Liver (tissue), 9 donors: ENCODE data around the gene MBD4. TPM values are rescaled to one million over a fixed set of nuclear protein-coding genes. Genes with fewer than 3 reads are reported as not detected.
A peak's percentile ranks its signal among the peaks of the same experiment; 100 is the strongest.

ENCODE experiments used
- DNase-seq: peaks from one replicate; pipeline ENCODE4 v3.0.0-alpha.2; 2017; ENCODE audit warnings: low spot score
- H3K27ac ChIP-seq, 2 donors: one replicate each; pipeline ENCODE4 v1.7.0; 2013; ENCODE audit warnings: inconsistent platforms in 2 of 2, low read length in 2 of 2, control low read depth in 1 of 2, low read depth in 1 of 2, mild to moderate bottlenecking in 1 of 2
- H3K27me3 ChIP-seq, 4 donors: one replicate each; pipeline versions ENCODE4 v1.6.1 to v1.7.0; 2013; ENCODE audit warnings: low read length in 3 of 4, inconsistent platforms in 1 of 4, mild to moderate bottlenecking in 1 of 4, moderate library complexity in 1 of 4; ENCODE audit not compliant: control insufficient read depth in 4 of 4, insufficient read depth in 4 of 4
- H3K36me3 ChIP-seq, 4 donors: one replicate each; pipeline versions ENCODE4 v1.6.1 to v1.7.0; 2013; ENCODE audit warnings: low read length in 3 of 4, mild to moderate bottlenecking in 3 of 4, low read depth in 1 of 4, moderate library complexity in 1 of 4; ENCODE audit not compliant: control insufficient read depth in 4 of 4, insufficient read depth in 3 of 4
- H3K4me1 ChIP-seq, 4 donors: one replicate each; pipeline versions ENCODE4 v1.6.1 to v1.7.0; 2013; ENCODE audit warnings: low read length in 3 of 4, mild to moderate bottlenecking in 3 of 4, moderate library complexity in 1 of 4; ENCODE audit not compliant: control insufficient read depth in 4 of 4, insufficient read depth in 4 of 4
- H3K4me3 ChIP-seq, 3 donors: one replicate each; pipeline versions ENCODE4 v1.6.1 to v1.7.0; 2013; ENCODE audit warnings: low read length in 3 of 3, control low read depth in 1 of 3, low read depth in 1 of 3, mild to moderate bottlenecking in 1 of 3
- H3K9ac ChIP-seq, 2 donors: one replicate each; pipeline ENCODE4 v1.7.0; 2013; ENCODE audit warnings: low read length in 2 of 2, mild to moderate bottlenecking in 2 of 2, moderate library complexity in 2 of 2, control low read depth in 1 of 2, low read depth in 1 of 2
- H3K9me3 ChIP-seq, 4 donors: one replicate each; pipeline versions ENCODE4 v1.6.1 to v1.7.0; 2013; ENCODE audit warnings: low read length in 3 of 4; ENCODE audit not compliant: control insufficient read depth in 4 of 4
- GABPA ChIP-seq, 2 donors: IDR thresholded peaks in 1 of 2; conservative IDR thresholded peaks in 1 of 2; 2 replicates each; pipeline ENCODE4 v1.6.1; 2016; ENCODE audit warnings: antibody characterized with exemption in 2 of 2, mild to moderate bottlenecking in 1 of 2, moderate library complexity in 1 of 2
- HNF4A ChIP-seq, 2 donors: conservative IDR thresholded peaks; 2 replicates each; pipeline ENCODE4 v1.6.1; 2016; ENCODE audit warnings: antibody characterized with exemption in 2 of 2, mild to moderate bottlenecking in 2 of 2
- RAD21 ChIP-seq, 2 donors: IDR thresholded peaks; 2 replicates each; pipeline ENCODE4 v1.6.1; 2016; ENCODE audit warnings: antibody characterized with exemption in 2 of 2, mild to moderate bottlenecking in 2 of 2
- RXRA ChIP-seq, 2 donors: IDR thresholded peaks; 2 replicates each; pipeline ENCODE4 v1.6.1; 2017 to 2018; ENCODE audit warnings: antibody characterized with exemption in 2 of 2, mild to moderate bottlenecking in 1 of 2
- YY1 ChIP-seq: IDR thresholded peaks from 2 replicates; pipeline ENCODE4 v1.6.1; 2016; ENCODE audit warnings: antibody characterized with exemption, mild to moderate bottlenecking
- WGBS: extraction: QIAGEN DNeasy Blood & Tissue Kit; methylation state at CpG from one replicate; pipeline ENCODE4 v1.1.7; 2013; 5-methylcytosine and 5-hydroxymethylcytosine counted together
- polyA plus RNA-seq, 2 donors: library from polyadenylated mRNA; stranded (reverse) in 1 of 2; unstranded in 1 of 2; fragments of 200-250 nt in 1 of 2; fragments of >200 nt in 1 of 2; fragmentation: Nextera tagmentation in 1 of 2; extraction: Ambion mirVana in 1 of 2; gene quantifications; one replicate each; pipeline versions ENCODE4 v1.2.1 to v1.2.3, GENCODE V29; 2013 to 2015
- total RNA-seq, 2 donors: library from RNA; depleted of rRNA; stranded (reverse); fragments of >200 nt; gene quantifications; one replicate each; pipeline ENCODE4 v1.2.3, GENCODE V29; 2014
- TF ChIP-seq, protein P1 (sequence below): IDR thresholded peaks from 2 replicates; pipeline ENCODE4 v1.6.1; 2016; ENCODE audit warnings: antibody characterized with exemption, mild to moderate bottlenecking
- TF ChIP-seq, protein P2 (sequence below): IDR thresholded peaks from 2 replicates; pipeline ENCODE4 v1.6.1; 2016; ENCODE audit warnings: antibody characterized with exemption
- TF ChIP-seq, protein P3 (sequence below): fragments of 150-350 bp; IDR thresholded peaks from 2 replicates; pipeline ENCODE4 v1.5.1; 2017; ENCODE audit warnings: improper control_type of control experiment, low read depth, low read length; ENCODE audit not compliant: missing input control
- donor health status: healthy.
- donor health status: healthy.
- donor health status: healthy.
- donor health status: healthy.
- donor health status: healthy.

The MBD4 gene
- total and polyA plus RNA-seq, 4 donors: 16.9 to 24.8 (median 17.2) TPM

DNA sequence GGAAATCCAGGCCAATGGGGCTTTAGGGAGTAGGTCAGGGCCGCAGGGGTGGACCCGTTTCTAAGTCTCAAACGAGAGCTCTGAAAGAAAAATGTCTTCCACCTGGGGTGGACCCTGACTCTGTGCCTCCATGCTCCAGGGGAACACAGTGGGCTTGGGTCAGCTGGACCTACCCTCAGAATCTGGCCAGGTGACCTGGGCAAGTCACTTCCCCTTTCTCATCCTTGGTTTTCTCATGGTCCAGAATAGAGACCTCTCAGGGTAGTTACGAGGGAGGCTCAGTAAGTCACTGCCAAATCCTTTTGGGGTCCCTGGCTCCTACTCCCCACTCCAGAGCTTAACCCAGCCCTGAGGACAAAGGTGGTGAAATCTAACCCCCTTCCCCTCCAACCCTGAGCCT, 37.1 kb downstream of the MBD4 start:
- H3K9me3 ChIP-seq: no peaks in the 10 kb centered on the region
- peaks cover 3 to 20% (median 13%) of the 10 kb centered on the region in 4 donors for H3K4me1 ChIP-seq
- 94% methylated on average over 4 of the region's 4 CpGs for WGBS
- H3K4me3 ChIP-seq: no peak overlapping the region
- no peak overlapping the region for H3K27ac ChIP-seq
- H3K27me3 ChIP-seq: no peaks in the 10 kb centered on the region
- no peaks in the 10 kb centered on the region for H3K36me3 ChIP-seq
- no peak overlapping the region for H3K9ac ChIP-seq
- DNase-seq: no peak
- TF ChIP-seq, protein P1, sequence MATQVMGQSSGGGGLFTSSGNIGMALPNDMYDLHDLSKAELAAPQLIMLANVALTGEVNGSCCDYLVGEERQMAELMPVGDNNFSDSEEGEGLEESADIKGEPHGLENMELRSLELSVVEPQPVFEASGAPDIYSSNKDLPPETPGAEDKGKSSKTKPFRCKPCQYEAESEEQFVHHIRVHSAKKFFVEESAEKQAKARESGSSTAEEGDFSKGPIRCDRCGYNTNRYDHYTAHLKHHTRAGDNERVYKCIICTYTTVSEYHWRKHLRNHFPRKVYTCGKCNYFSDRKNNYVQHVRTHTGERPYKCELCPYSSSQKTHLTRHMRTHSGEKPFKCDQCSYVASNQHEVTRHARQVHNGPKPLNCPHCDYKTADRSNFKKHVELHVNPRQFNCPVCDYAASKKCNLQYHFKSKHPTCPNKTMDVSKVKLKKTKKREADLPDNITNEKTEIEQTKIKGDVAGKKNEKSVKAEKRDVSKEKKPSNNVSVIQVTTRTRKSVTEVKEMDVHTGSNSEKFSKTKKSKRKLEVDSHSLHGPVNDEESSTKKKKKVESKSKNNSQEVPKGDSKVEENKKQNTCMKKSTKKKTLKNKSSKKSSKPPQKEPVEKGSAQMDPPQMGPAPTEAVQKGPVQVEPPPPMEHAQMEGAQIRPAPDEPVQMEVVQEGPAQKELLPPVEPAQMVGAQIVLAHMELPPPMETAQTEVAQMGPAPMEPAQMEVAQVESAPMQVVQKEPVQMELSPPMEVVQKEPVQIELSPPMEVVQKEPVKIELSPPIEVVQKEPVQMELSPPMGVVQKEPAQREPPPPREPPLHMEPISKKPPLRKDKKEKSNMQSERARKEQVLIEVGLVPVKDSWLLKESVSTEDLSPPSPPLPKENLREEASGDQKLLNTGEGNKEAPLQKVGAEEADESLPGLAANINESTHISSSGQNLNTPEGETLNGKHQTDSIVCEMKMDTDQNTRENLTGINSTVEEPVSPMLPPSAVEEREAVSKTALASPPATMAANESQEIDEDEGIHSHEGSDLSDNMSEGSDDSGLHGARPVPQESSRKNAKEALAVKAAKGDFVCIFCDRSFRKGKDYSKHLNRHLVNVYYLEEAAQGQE: no peak
- TF ChIP-seq HNF4A (conservative IDR thresholded peaks at IDR 0.05) (no peak), GABPA (IDR thresholded peaks at IDR 0.05 in 1 of 2, conservative IDR thresholded peaks at IDR 0.05 in 1 of 2) (no peak), RAD21 (IDR thresholded peaks at IDR 0.05) (no peak), YY1 (no peak)
- TF ChIP-seq, protein P2, sequence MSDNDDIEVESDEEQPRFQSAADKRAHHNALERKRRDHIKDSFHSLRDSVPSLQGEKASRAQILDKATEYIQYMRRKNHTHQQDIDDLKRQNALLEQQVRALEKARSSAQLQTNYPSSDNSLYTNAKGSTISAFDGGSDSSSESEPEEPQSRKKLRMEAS: no peak
- TF ChIP-seq, protein P3, sequence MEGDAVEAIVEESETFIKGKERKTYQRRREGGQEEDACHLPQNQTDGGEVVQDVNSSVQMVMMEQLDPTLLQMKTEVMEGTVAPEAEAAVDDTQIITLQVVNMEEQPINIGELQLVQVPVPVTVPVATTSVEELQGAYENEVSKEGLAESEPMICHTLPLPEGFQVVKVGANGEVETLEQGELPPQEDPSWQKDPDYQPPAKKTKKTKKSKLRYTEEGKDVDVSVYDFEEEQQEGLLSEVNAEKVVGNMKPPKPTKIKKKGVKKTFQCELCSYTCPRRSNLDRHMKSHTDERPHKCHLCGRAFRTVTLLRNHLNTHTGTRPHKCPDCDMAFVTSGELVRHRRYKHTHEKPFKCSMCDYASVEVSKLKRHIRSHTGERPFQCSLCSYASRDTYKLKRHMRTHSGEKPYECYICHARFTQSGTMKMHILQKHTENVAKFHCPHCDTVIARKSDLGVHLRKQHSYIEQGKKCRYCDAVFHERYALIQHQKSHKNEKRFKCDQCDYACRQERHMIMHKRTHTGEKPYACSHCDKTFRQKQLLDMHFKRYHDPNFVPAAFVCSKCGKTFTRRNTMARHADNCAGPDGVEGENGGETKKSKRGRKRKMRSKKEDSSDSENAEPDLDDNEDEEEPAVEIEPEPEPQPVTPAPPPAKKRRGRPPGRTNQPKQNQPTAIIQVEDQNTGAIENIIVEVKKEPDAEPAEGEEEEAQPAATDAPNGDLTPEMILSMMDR: no peak

DNA sequence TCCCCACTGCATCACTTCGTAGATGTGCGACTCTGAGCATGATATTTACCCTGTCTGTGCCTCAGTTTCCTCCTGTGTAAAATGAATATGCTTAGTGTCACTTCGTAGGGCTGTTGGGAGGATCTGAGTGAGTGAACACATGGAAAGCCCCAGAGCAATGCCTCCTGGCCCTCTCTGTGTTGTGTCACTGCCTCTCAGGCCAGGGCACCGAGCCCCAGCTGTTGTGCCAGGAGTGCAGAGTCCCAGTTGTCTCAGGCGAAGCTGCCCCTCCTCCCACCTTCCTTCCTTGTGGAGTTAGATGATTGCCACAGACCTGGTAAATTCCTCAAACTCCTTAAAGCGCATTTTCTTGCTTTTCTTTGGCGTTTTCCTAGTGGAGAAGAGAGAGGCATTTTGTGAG, 37.5 kb downstream of the MBD4 start:
- H3K27me3 ChIP-seq: no peaks in the 10 kb centered on the region
- no peak overlapping the region for H3K27ac ChIP-seq
- DNase-seq: no peak
- peak; percentile 50 to 62 for TF ChIP-seq HNF4A (conservative IDR thresholded peaks at IDR 0.05)
- TF ChIP-seq YY1: no peak
- TF ChIP-seq RAD21 (IDR thresholded peaks at IDR 0.05): peak in 1 of 2 donors; percentile 4
- peak; percentile 15 to 50 for TF ChIP-seq RXRA (IDR thresholded peaks at IDR 0.05)
- H3K4me3 ChIP-seq: no peak overlapping the region
- H3K4me1 ChIP-seq: peaks cover 3 to 24% (median 17%) of the 10 kb centered on the region in 4 donors
- no peak overlapping the region for H3K9ac ChIP-seq
- no peaks in the 10 kb centered on the region for H3K36me3 ChIP-seq
- 67% methylated on average over 7 of the region's 7 CpGs for WGBS
- H3K9me3 ChIP-seq: no peaks in the 10 kb centered on the region

DNA sequence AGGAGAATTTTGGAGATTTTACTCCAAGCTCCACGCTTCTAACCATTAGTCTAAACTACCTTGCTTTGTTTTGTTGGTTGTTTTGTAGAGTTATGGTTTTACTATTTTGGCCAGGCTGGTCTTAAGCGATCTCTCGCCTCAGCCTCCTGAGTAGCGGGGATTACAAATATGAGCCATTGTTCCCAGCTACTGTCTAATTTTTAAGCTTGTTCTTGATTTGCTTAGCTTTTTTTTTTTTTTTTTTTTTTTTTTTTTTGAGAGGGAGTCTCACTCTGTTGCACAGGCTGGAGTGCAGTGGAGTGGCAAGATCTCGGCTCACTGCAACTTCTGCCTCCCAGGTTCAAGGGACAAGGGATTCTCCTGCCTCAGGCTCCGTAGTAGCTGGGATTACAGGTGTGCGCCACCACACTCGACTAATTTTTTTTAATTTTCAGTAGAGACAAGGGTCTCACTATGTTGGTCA, 39.8 kb downstream of the MBD4 start:
- H3K27me3 ChIP-seq: no peaks in the 10 kb centered on the region
- H3K9me3 ChIP-seq: no peaks in the 10 kb centered on the region
- H3K9ac ChIP-seq: peak overlapping the region in 1 of 2 donors; percentile 58
- WGBS: 47% methylated on average over 8 of the region's 8 CpGs
- TF ChIP-seq, protein P2: no peak
- TF ChIP-seq, protein P1: peak; percentile 10
- H3K4me3 ChIP-seq: peak overlapping the region in 1 of 3 donors; percentile 51
- peaks cover 0 to 2% (median 0%) of the 10 kb centered on the region in 4 donors for H3K36me3 ChIP-seq
- H3K27ac ChIP-seq: peak overlapping the region; percentile 81 to 83
- no peak for DNase-seq
- H3K4me1 ChIP-seq: peaks cover 5 to 29% (median 21%) of the 10 kb centered on the region in 4 donors
